ENCODE data around the gene IMPDH1. TPM values are rescaled to one million over a fixed set of nuclear protein-coding genes. Genes with fewer than 3 reads are reported as not detected.

Gene IMPDH1
- total RNA-seq, 1 donor from 2014 or later = 81.7 TPM

GRCh38 chr7:128378637-128379036 is 31.1 kb downstream of the IMPDH1 start:
- peaks cover 11% of the 10 kb centered on the region for H3K4me1 Mint-ChIP-seq (ENCODE audit: low read depth, unreplicated experiment)
- no peak overlapping the region for H3K4me3 Mint-ChIP-seq (ENCODE audit: unreplicated experiment)
- H3K9me3 Mint-ChIP-seq (ENCODE audit: unreplicated experiment) = peaks cover 2% of the 10 kb centered on the region
- H3K27ac Mint-ChIP-seq (ENCODE audit: unreplicated experiment) = no peak overlapping the region
- H3K27me3 Mint-ChIP-seq (ENCODE audit: unreplicated experiment) = peaks cover 8% of the 10 kb centered on the region
- DNase-seq = no peak
- peaks cover 4% of the 10 kb centered on the region for H3K36me3 Mint-ChIP-seq (ENCODE audit: unreplicated experiment)
- TF ChIP-seq CTCF (IDR thresholded peaks at IDR 0.05; ENCODE audit: partially characterized antibody, unreplicated experiment) = no peak

DNA sequence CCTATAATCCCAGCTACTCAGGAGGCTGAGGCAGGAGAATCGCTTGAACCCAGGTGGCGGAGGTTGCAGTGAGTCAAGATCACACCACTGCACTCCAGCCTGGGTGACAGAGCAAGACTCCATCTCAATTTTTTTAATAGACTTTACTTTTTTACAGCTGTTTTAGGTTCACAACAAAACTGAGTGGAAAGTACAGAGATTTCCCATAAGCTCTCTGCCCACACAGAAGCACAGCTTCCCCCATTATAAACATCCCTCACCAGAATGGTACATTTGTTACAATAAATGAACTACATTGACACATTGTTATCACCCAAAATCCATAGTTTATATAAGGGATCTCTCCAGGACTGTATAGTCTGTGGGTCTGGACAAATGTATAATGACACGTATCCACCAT is 33.7 kb downstream of the IMPDH1 start:
- Mint-ChIP-seq H3K27ac (ENCODE audit: unreplicated experiment) (no peak overlapping the region), H3K9me3 (ENCODE audit: unreplicated experiment) (peaks cover 2% of the 10 kb centered on the region), H3K4me3 (ENCODE audit: unreplicated experiment) (no peak overlapping the region), H3K27me3 (ENCODE audit: unreplicated experiment) (peaks cover 9% of the 10 kb centered on the region), H3K36me3 (ENCODE audit: unreplicated experiment) (peaks cover 4% of the 10 kb centered on the region), H3K4me1 (ENCODE audit: low read depth, unreplicated experiment) (peaks cover 7% of the 10 kb centered on the region)
- no peak for TF ChIP-seq CTCF (IDR thresholded peaks at IDR 0.05; ENCODE audit: partially characterized antibody, unreplicated experiment)
- no peak for DNase-seq

GRCh38 chr7:128374041-128374440 is 35.7 kb downstream of the IMPDH1 start:
- peaks cover 3% of the 10 kb centered on the region for H3K27me3 Mint-ChIP-seq (ENCODE audit: unreplicated experiment)
- TF ChIP-seq CTCF (IDR thresholded peaks at IDR 0.05; ENCODE audit: partially characterized antibody, unreplicated experiment) = no peak
- no peak overlapping the region for H3K4me3 Mint-ChIP-seq (ENCODE audit: unreplicated experiment)
- peaks cover 4% of the 10 kb centered on the region for H3K36me3 Mint-ChIP-seq (ENCODE audit: unreplicated experiment)
- no peak overlapping the region for H3K27ac Mint-ChIP-seq (ENCODE audit: unreplicated experiment)
- H3K9me3 Mint-ChIP-seq (ENCODE audit: unreplicated experiment) = peaks cover 2% of the 10 kb centered on the region
- H3K4me1 Mint-ChIP-seq (ENCODE audit: low read depth, unreplicated experiment) = no peaks in the 10 kb centered on the region
- no peak for DNase-seq

DNA sequence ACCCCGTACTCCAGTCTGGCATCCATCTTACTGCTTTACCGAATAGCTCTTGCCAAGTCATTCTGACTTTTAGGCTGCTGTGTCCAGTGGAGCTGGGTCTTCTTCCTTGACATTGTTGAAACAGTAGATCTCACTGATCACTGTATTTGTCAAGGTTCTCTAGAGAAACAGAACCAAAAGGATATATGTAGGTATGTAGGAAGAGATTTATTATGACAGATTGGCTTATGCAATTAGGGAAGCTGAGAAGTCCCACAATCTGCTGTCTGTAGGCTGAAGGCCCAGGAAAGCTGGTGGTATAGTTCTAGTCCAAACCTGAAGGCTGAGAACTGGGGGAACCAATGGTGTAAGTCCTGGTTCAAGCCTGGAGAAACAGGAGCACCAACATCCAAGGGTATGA is 36.2 kb downstream of the IMPDH1 start:
- H3K36me3 Mint-ChIP-seq (ENCODE audit: unreplicated experiment) = peaks cover 4% of the 10 kb centered on the region

DNA sequence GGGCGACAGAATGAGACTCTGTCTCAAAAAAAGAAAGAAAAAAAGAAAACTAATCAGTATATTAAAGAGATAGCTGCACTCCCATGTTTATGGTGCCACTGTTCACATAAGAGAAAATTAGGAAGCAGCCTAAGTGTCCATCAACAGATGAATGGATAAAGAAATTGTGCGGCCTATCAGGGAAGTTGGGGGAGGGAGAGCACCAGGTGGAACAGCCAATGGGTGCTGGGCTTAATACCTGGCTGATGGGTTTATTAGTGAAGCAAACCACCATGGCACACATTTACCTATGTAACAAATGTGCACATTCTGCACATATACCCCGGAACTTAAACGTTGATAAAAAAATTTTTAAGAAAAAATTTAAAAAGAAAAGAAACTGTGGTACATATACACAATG is 39.3 kb downstream of the IMPDH1 start:
- H3K27me3 Mint-ChIP-seq (ENCODE audit: unreplicated experiment) = peaks cover 2% of the 10 kb centered on the region
- H3K9me3 Mint-ChIP-seq (ENCODE audit: unreplicated experiment) = no peaks in the 10 kb centered on the region
- no peak overlapping the region for H3K4me3 Mint-ChIP-seq (ENCODE audit: unreplicated experiment)
- peaks cover 8% of the 10 kb centered on the region for H3K4me1 Mint-ChIP-seq (ENCODE audit: low read depth, unreplicated experiment)
- no peak for DNase-seq
- H3K36me3 Mint-ChIP-seq (ENCODE audit: unreplicated experiment) = peaks cover 4% of the 10 kb centered on the region
- H3K27ac Mint-ChIP-seq (ENCODE audit: unreplicated experiment) = no peak overlapping the region
- TF ChIP-seq CTCF (IDR thresholded peaks at IDR 0.05; ENCODE audit: partially characterized antibody, unreplicated experiment) = no peak

More for the DNA sequence above, 36.2 kb downstream of the IMPDH1 start:
- no peaks in the 10 kb centered on the region for H3K4me1 Mint-ChIP-seq (ENCODE audit: low read depth, unreplicated experiment)
- H3K4me3 Mint-ChIP-seq (ENCODE audit: unreplicated experiment) = no peak overlapping the region
- no peak for TF ChIP-seq CTCF (IDR thresholded peaks at IDR 0.05; ENCODE audit: partially characterized antibody, unreplicated experiment)
- peaks cover under 1% of the 10 kb centered on the region for H3K9me3 Mint-ChIP-seq (ENCODE audit: unreplicated experiment)
- H3K27ac Mint-ChIP-seq (ENCODE audit: unreplicated experiment) = no peak overlapping the region
- DNase-seq = no peak
- H3K27me3 Mint-ChIP-seq (ENCODE audit: unreplicated experiment) = peaks cover 2% of the 10 kb centered on the region
